ENCODE data around the gene SLC44A2.
A peak's percentile ranks its signal among the peaks of the same experiment; 100 is the strongest.

The SLC44A2 gene

GRCh38 chr19:10615429-10616023 is 9.8 kb upstream of the SLC44A2 start:
- DNase-seq (ENCODE audit: low spot score) = no peak

DNA sequence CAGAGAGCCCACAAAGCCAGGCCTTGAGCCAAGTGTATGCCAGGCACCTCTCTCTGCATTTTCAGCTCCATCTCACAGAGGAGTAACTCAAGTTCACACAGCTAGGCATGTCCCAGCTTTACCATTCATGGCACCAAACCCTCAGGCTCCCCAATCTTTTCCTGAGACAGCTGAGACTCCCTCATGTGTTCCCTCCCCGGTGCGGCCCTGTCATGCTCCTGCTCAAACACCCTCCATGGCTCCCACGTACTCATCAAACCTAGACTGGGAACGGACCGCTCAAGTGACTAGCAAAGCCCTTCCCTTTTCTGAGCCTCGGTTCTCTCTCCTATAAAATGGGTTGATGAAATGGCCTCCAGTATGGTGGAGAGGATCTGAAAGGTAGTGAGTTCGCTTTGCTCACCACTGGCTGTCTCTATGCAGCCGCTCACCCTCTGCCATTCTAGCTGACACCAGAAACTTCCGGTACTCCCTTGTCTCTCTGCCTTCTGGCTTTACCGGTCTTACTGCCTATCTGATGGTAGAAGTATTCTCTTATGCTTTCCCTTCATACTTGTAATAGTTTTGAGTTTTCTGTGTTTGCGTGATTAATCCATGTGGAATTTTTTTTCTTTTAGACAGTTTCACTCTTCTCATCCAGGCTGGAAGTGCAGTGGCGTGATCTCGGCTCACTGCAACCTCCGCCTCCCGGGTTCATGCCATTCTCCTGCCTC is 7.8 kb upstream of the SLC44A2 start:
- no peak for DNase-seq (ENCODE audit: low spot score)

- DNase-seq (ENCODE audit: low spot score) = no peak
Observed at GRCh38 chr19:10618846-10619245, 6.5 kb upstream of the SLC44A2 start.

- DNase-seq (ENCODE audit: low spot score) = no peak
Observed at GRCh38 chr19:10620786-10621185, 4.6 kb upstream of the SLC44A2 start.

- no peak for DNase-seq (ENCODE audit: low spot score)
Observed at GRCh38 chr19:10621966-10622365, 3.4 kb upstream of the SLC44A2 start.

DNA sequence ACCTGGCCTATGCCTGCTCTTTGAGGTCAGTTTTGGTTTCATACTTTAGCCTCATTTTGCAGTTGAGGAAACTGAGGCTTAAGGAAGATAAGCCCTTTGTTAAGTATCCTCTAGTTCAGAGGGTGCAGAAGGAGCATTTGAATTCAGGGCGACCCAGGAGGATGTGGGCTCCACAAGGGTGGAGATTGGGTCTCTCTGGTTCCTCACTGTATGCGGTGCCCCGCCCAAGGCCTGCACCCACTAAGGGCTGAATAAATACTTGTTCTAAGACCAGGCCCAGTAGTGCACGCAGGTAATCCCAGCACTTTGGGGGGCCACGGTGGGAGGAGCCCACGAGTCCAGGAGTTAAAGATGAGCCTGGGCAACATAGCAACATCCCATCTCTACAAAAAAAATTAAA is 768 bp upstream of the SLC44A2 start:
- no peak for DNase-seq (ENCODE audit: low spot score)

GRCh38 chr19:10625762-10626138 is 397 bp downstream of the SLC44A2 start:
- DNase-seq (ENCODE audit: low spot score) = no peak

GRCh38 chr19:10631874-10632273 is 6.5 kb downstream of the SLC44A2 start:
- no peak for DNase-seq (ENCODE audit: low spot score)

DNA sequence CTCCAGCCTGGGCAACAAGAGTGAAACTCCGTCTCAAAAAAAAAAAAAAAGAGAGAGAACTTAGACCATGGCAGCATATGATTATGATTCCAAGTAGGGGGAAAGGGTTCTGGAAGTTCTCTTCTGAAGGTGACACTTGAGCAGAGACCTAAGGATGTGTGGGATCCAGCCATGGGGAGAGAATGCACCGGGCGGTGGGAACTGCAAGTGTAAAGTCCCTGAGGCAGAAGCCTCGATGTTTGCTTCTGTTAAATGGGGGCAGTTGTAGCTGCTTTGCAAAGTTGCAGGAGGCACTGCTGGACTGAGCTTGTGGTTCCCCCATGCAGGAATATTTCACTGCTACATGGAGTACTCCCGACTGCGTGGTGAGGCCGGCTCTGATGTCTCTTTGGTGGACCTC is 9.1 kb downstream of the SLC44A2 start:
- DNase-seq (ENCODE audit: low spot score) = no peak

DNA sequence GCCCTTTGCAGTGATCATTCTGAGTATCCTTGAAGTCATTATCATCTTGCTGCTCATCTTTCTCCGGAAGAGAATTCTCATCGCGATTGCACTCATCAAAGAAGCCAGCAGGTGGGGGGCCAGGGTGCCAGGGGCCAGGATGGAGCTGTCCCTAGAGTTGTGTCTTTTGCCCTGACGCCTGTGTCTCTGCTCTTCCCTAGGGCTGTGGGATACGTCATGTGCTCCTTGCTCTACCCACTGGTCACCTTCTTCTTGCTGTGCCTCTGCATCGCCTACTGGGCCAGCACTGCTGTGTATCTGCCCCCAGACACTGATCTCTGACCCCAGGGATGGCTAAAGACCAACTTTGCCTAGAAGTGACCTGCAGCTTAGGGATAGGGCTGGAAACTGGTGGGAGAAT is 9.6 kb downstream of the SLC44A2 start:
- DNase-seq (ENCODE audit: low spot score) = no peak

DNA sequence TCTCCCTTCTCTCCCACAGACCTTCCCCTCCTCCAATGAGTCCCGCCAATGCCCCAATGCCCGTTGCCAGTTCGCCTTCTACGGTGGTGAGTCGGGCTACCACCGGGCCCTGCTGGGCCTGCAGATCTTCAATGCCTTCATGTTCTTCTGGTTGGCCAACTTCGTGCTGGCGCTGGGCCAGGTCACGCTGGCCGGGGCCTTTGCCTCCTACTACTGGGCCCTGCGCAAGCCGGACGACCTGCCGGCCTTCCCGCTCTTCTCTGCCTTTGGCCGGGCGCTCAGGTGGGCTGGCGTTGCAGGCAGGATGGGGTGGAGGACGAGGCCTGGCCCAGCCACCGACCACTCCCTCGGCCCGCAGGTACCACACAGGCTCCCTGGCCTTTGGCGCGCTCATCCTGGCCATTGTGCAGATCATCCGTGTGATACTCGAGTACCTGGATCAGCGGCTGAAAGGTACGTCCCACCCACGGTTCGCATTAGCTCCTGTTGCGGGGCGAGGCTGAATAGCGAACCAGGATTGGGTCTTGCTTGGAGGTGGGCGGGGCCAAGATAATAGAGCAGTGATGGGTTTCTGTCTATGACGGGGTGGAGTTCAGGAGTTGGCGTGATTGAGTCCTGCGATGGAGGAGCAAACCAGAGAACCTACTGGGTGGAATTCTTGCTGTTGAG is 11.1 kb downstream of the SLC44A2 start:
- no peak for DNase-seq (ENCODE audit: low spot score)

GRCh38 chr19:10637894-10638293 is 12.5 kb downstream of the SLC44A2 start:
- no peak for DNase-seq (ENCODE audit: low spot score)

GRCh38 chr19:10639836-10640235 is 14.5 kb downstream of the SLC44A2 start:
- DNase-seq (ENCODE audit: low spot score) = no peak

DNA sequence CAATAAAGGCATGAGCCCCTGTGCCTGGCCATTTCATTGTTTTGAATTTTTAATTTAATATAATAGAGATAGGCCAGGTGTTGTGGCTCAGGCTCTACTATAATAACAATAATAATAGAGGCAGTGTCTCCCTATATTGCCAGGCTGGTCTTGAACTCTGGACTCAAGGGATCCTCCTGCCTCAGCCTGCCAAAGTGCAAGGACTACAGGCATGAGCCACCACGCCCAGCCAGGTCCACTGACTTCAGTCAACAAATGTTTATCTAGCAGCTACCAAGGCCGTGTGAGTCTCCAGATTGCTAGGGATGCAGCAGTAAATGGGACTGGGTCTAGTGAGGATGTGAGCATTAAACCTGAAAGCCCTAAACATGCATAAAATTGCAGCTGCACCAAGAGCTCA is 15.0 kb downstream of the SLC44A2 start:
- no peak for DNase-seq (ENCODE audit: low spot score)

- DNase-seq (ENCODE audit: low spot score) = no peak
Observed at GRCh38 chr19:10641248-10641647, 15.9 kb downstream of the SLC44A2 start.

DNA sequence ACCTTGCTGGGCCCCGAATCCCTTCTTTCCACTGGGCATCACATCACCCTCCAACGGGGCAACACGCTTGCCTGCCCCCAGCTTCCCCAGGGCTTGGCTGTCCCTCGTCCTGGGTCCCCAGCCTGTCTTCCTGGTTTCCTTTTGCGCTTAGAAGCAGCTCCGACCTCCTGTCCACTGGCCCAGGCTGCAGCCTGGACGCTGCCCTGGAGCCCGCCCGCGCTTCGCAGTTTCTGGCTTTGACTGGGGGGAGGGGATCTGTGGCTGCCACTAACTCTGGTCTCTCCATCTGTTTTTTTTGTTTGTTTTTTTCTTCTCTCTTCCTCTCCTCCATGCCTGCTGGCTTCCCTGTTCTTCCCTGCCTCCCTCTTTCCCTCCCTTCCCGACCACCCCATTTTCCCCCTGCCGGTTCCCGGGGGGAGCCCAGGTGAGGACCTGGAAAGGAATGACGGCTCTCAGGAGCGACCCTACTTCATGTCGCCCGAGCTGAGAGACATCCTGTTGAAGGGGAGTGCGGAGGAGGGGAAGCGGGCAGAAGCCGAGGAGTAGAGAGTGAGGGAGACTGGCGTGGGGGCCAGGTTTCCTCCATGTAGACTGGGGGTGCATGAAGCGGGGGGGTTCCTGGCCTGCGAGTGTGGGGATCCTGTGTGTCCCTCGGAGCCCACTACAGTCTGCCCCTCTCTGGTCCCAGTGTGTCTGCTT is 17.3 kb downstream of the SLC44A2 start:
- DNase-seq (ENCODE audit: low spot score) = no peak

DNA sequence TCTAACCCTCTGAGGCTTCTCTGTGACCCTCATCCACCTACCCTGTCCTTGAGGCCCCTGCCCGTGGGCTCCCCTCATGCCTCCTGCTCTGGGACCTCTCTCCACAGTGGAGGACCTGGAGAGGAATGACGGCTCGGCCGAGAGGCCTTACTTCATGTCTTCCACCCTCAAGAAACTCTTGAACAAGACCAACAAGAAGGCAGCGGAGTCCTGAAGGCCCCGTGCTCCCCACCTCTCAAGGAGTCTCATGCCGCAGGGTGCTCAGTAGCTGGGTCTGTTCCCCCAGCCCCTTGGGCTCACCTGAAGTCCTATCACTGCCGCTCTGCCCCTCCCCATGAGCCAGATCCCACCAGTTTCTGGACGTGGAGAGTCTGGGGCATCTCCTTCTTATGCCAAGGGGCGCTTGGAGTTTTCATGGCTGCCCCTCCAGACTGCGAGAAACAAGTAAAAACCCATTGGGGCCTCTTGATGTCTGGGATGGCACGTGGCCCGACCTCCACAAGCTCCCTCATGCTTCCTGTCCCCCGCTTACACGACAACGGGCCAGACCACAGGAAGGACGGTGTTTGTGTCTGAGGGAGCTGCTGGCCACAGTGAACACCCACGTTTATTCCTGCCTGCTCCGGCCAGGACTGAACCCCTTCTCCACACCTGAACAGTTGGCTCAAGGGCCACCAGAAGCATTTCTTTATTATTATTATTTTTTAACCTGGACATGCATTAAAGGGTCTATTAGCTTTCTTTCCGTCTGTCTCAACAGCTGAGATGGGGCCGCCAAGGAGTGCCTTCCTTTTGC is 18.0 kb downstream of the SLC44A2 start:
- no peak for DNase-seq (ENCODE audit: low spot score)

DNA sequence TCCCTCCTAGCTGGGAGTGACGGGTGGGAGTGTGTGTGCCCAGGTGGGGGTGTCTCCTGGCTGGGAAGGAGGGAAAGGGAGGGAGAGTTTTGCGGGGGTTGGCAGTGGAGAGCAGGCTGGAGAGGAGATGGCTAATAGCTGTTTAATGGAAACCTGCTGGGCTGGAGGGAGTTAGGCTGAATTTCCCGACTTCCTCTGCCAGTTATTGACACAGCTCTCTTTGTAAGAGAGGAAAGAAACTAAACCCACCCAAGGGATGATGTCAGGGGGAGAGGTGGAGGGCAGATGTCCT is 18.6 kb downstream of the SLC44A2 start:
- no peak for DNase-seq (ENCODE audit: low spot score)

- DNase-seq (ENCODE audit: low spot score) = peak; percentile 73
Observed at GRCh38 chr19:10644260-10645007, 19.1 kb downstream of the SLC44A2 start.

- DNase-seq (ENCODE audit: low spot score) = no peak
Observed at GRCh38 chr19:10646456-10647159, 21.3 kb downstream of the SLC44A2 start.

DNA sequence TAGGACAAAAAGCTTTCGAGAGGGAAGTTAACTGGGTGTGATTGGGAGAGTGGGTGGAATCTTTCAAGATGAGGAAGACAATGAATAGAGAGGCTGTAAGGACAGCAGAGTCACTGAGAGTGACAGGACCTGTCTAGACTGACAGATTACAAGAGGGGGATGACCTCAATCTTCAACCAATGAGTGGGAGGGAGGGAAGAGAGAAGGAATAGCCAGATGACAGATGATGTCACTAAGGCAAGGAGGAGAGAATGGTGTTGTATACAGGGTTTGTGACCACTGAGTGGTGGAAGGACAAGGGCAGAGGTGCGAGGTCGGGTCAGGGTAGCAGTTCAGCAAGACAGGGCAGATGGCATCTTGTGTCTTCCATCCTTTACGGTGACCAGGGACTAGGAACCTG is 23.0 kb downstream of the SLC44A2 start:
- DNase-seq (ENCODE audit: low spot score) = no peak

All from SW480 (cell line).